Measurements from ENCODE around the gene APOL1. TPM values are rescaled to one million over a fixed set of nuclear protein-coding genes. Genes with fewer than 3 reads are reported as not detected.
"Not testable (repeated sequence)": the region's sequence is repeated elsewhere in the genome, so short reads cannot be mapped to it uniquely, and the experiment has no call there.

Gene APOL1
- total RNA-seq, 1 experiment from 2014 or later, result 0.12 TPM

DNA sequence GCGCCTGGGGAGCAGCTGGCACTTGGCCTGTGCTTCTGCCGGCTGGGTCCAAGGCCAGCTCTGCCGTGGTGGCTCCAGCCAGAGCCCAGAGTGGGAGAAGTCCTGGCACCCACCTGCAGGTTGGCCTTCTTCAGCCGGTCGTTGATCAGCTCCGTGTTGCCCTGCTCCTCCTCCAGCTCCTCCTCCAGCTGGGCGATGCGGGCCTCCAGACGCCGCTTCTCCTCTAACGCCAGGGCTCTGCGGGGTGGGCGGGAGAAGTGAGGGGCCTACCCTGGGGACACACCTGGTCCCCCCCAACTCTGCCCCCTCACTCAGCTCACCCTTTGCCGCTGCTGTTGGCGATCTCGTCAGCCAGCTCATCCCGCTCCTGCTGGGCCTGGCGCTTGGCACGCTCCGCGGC is 32.6 kb downstream of the APOL1 start:
- Histone ChIP-seq H3K9me3 (replicated peaks) (no peaks in the 10 kb centered on the region), H3K27ac (no peak overlapping the region), H3K4me1 (no peaks in the 10 kb centered on the region), H3K27me3 (no peaks in the 10 kb centered on the region), H3K36me3 (peaks cover 44% of the 10 kb centered on the region), H3K4me3 (no peak overlapping the region)
- DNase-seq, result no peak

DNA sequence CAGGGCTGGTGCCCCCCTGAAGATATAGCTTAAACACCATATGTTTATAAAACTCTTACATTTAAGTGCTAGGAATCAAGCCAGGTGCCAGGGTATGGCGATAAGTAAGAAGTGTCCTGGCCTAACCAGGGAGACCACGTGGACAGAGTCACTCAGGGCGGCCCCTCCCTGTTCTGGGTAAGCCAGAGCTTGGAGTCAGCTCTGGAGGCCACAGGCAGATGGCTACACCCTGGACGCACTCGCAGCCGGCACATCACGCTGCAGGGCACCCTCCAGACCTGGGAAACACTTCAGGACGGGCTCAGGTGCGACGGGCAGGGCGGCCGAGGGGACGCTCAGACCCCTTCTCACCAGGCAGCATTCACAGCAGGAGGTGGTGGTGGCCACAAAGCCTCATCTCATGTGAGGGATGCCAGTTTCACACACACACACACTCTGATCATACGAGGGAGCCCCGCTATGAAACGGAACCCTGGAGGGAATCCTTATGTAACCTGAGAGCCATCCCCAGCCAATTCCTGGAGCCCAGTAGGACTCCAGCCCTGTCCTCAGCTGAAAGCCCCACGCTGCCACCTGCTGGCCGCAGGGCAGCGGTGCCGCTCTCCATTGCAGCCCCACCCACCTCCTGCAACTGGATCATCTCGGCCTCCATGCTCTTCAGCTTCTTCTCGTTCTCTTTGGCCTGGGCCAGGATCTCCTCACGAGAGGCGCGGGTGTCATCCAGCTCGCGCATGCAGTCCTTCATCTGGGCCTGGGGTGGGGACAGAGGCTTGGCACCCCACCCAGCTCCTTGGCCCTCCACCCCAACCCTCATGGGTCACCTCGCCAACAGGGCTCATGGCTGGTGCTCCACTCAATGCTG is 33.4 kb downstream of the APOL1 start:
- H3K27ac ChIP-seq, result no peak overlapping the region
- H3K36me3 ChIP-seq, result peaks cover 44% of the 10 kb centered on the region
- no peaks in the 10 kb centered on the region for H3K27me3 ChIP-seq
- no peak overlapping the region for H3K4me3 ChIP-seq
- peak; percentile 72 to 83 for DNase-seq
- H3K4me1 ChIP-seq, result no peaks in the 10 kb centered on the region
- H3K9me3 ChIP-seq (replicated peaks), result no peaks in the 10 kb centered on the region

GRCh38 chr22:36287881-36288515 is 35.1 kb downstream of the APOL1 start:
- Histone ChIP-seq H3K9me3 (replicated peaks) (no peaks in the 10 kb centered on the region), H3K4me3 (no peak overlapping the region), H3K27ac (no peak overlapping the region), H3K4me1 (no peaks in the 10 kb centered on the region), H3K36me3 (peaks cover 54% of the 10 kb centered on the region), H3K27me3 (no peaks in the 10 kb centered on the region)
- DNase-seq, result no peak

- H3K27ac ChIP-seq, result no peak overlapping the region
Observed at GRCh38 chr22:36288571-36289405, 35.9 kb downstream of the APOL1 start.

GRCh38 chr22:36289406-36289870 is 36.5 kb downstream of the APOL1 start:
- peaks cover 57% of the 10 kb centered on the region for H3K36me3 ChIP-seq
- H3K27ac ChIP-seq, result no peak overlapping the region
- DNase-seq, result no peak
- no peaks in the 10 kb centered on the region for H3K4me1 ChIP-seq
- H3K9me3 ChIP-seq (replicated peaks), result no peaks in the 10 kb centered on the region
- no peak overlapping the region for H3K4me3 ChIP-seq
- H3K27me3 ChIP-seq, result no peaks in the 10 kb centered on the region

More at GRCh38 chr22:36288571-36289405, 35.9 kb downstream of the APOL1 start:
- Histone ChIP-seq H3K4me1 (no peaks in the 10 kb centered on the region), H3K4me3 (no peak overlapping the region), H3K27me3 (no peaks in the 10 kb centered on the region), H3K9me3 (replicated peaks) (no peaks in the 10 kb centered on the region), H3K36me3 (peaks cover 56% of the 10 kb centered on the region)
- no peak for DNase-seq

GRCh38 chr22:36289948-36290371 is 37.0 kb downstream of the APOL1 start:
- H3K27ac ChIP-seq; H3K27me3 ChIP-seq; DNase-seq; H3K4me3 ChIP-seq; H3K4me1 ChIP-seq; H3K9me3 ChIP-seq (replicated peaks): not testable (repeated sequence)
- peaks cover 57% of the 10 kb centered on the region for H3K36me3 ChIP-seq

DNA sequence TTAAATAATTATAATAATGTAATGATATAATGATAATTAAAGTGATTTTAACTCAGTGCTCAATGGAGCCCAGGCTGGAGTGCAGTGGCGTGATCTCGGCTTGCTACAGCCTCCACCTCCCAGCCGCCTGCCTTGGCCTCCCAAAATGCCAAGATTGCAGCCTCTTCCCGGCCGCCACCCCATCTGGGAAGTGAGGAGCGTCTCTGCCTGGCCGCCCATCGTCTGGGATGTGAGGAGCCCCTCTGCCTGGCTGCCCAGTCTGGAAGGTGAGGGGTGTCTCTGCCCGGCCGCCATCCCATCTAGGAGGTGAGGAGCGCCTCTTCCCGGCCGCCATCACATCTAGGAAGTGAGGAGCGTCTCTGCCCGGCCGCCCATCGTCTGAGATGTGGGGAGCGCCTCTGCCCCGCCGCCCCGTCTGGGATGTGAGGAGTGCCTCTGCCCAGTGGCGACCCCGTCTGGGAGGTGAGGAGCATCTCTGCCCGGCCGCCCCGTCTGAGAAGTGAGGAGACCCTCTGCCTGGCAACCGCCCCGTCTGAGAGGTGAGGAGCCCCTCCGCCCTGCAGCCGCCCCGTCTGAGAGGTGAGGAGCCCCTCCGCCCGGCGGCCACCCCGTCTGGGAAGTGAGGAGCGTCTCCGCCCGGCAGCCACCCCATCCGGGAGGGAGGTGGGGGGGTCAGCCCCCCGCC is 37.6 kb downstream of the APOL1 start:
- not testable (repeated sequence) for H3K9me3 ChIP-seq (replicated peaks); H3K27me3 ChIP-seq; DNase-seq; H3K4me1 ChIP-seq; H3K4me3 ChIP-seq; H3K27ac ChIP-seq
- H3K36me3 ChIP-seq, result peaks cover 57% of the 10 kb centered on the region

DNA sequence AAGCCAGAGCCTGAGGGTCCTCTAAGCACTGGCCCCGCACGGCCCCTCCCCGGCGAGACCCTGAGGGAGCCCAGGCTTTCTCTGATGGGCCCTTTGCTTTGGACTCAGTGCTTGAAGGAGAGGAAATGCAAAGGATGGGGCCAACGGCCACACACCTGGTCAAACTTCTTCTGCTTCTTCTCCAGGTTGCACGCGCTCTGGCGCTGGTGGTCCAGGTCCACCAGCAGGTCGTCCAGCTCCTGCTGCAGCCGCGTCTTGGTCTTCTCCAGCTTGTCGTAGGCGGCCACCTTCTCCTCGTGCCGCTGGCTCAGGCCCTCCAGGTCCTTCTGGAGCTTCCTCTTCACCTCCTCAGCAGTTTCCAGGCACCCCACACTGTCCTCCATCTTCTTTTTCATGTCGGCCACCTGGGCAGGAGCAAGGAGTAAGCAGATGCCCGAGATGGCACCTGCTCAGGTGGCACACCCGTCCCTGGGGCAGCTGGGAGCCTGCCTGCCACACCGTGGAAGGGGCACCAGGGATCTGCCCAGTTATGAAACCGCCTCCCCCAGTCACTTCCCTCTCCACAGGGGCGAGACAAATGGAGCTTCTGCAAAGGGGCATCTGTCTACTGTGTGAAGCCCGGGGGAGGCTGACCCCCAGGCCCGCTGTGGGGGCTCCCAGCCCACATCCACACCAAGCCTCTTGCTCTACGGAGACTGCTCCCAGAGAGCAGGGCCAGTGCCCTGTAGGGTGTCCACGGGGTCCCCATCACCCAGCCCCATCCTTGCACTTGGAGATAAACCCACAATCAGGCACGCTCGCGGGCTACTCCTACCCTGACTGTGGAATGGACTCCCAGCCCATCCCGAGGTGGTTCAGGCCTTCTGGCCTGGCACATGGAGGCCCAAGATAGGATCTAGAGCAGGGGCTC is 39.2 kb downstream of the APOL1 start:
- Histone ChIP-seq H3K36me3 (peaks cover 59% of the 10 kb centered on the region), H3K9me3 (replicated peaks) (no peaks in the 10 kb centered on the region), H3K4me1 (no peaks in the 10 kb centered on the region), H3K27me3 (no peaks in the 10 kb centered on the region), H3K27ac (no peak overlapping the region), H3K4me3 (no peak overlapping the region)
- no peak for DNase-seq

DNA sequence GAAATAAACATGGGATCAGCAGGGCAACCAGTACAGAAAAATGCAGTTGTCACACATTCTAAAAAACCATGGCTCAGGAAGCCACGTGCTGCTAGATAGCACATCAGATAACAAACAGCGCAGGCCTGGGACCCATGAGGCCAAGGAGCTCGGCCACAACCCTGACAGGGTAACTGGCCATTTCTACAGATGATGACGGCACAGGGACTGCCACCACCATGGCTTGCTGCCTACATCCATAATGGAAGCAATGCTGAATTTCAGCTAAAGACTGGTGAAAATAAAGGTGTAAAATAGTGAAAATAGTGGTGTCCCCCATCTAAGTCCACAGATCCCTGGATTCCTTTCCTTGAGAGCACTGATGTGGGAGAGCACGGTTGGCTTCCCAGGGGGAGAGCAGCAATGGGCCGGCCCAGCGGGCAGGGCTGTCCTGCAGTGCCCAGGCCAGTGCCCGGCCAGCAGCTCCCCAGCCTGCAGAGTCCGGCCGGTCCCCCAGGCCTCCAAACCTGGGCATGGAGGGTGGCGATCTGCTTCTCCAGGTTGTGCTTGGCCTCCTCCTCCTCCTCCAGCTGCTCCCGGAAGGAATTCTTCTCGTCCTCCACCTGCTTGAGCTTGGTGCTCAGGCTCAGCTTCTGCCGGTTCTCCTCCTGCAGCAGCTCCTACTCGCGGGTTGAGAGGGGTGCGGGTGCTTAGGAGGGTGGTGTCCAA is 40.0 kb downstream of the APOL1 start:
- H3K36me3 ChIP-seq, result peaks cover 63% of the 10 kb centered on the region

DNA sequence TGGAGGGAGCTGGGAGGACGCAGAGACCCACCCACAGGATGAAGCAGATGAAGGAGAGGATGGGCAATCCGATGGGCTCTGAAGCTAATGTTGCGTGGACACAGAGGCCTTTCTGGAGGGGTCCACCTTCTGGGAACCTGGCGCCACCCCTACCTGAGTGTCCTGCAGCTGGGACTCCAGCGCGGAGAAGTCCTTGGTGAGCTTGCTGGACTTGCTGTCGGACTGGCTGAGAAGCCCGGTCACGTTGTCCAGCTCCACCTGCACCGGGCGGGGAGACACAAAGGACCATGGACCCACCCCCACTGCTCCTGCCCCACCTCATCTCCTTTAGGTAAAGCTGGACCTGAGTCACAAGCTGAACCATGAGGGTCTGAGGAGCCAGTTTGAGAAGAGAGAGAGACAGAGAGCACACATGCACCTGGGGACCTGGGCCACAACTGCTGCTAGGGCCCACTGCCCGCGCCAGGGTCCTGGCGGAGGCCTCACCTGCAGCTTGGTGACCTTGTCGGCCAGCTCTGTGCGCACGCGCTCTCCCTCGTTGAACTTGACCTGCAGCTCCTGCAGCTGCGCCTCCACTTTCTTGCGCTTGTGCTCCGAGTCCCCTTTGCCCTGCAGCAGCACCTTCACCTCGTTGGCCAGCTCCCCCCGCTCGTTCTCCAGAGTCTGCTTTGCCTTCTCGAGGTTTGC is 40.8 kb downstream of the APOL1 start:
- DNase-seq, result no peak
- no peaks in the 10 kb centered on the region for H3K9me3 ChIP-seq (replicated peaks)
- H3K27me3 ChIP-seq, result no peaks in the 10 kb centered on the region

More for the DNA sequence above, 40.0 kb downstream of the APOL1 start:
- no peak for DNase-seq
- no peaks in the 10 kb centered on the region for H3K4me1 ChIP-seq
- no peaks in the 10 kb centered on the region for H3K9me3 ChIP-seq (replicated peaks)
- no peak overlapping the region for H3K4me3 ChIP-seq
- no peak overlapping the region for H3K27ac ChIP-seq
- no peaks in the 10 kb centered on the region for H3K27me3 ChIP-seq

GRCh38 chr22:36294293-36294620 is 41.3 kb downstream of the APOL1 start:
- H3K27ac ChIP-seq, result no peak overlapping the region
- DNase-seq, result no peak
- H3K9me3 ChIP-seq (replicated peaks), result no peaks in the 10 kb centered on the region
- peaks cover 75% of the 10 kb centered on the region for H3K36me3 ChIP-seq
- no peaks in the 10 kb centered on the region for H3K4me1 ChIP-seq
- H3K4me3 ChIP-seq, result no peak overlapping the region
- H3K27me3 ChIP-seq, result no peaks in the 10 kb centered on the region

More for the DNA sequence above, 40.8 kb downstream of the APOL1 start:
- Histone ChIP-seq H3K36me3 (peaks cover 71% of the 10 kb centered on the region), H3K4me3 (no peak overlapping the region), H3K4me1 (no peaks in the 10 kb centered on the region), H3K27ac (no peak overlapping the region)

DNA sequence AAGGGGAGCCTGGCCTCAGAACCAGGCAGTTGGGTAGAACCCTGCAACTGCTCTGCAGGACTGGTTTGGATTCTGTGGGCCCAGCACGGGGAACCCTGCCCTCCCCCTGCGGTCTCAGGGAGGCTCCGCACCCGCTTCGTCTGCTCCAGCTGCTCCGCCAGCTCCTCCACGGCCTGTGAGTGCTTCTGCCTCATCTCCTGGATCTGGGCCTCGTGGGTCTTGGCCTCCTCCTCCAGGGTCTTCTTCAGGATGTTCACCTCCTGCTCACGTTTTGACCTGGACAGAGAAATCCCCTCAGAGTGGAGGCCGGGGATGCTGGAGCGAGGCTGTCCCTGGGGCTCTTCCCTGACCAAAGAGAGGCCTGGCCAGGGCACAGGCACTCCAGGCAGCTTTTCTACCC is 41.9 kb downstream of the APOL1 start:
- Histone ChIP-seq H3K27ac (no peak overlapping the region), H3K36me3 (peaks cover 80% of the 10 kb centered on the region)

GRCh38 chr22:36295247-36295646 is 42.3 kb downstream of the APOL1 start:
- no peak for DNase-seq
- Histone ChIP-seq H3K36me3 (peaks cover 85% of the 10 kb centered on the region), H3K27ac (no peak overlapping the region), H3K4me1 (no peaks in the 10 kb centered on the region), H3K9me3 (replicated peaks) (no peaks in the 10 kb centered on the region), H3K27me3 (no peaks in the 10 kb centered on the region), H3K4me3 (no peak overlapping the region)

More for the DNA sequence above, 41.9 kb downstream of the APOL1 start:
- H3K4me3 ChIP-seq, result no peak overlapping the region
- no peaks in the 10 kb centered on the region for H3K27me3 ChIP-seq
- no peak for DNase-seq
- H3K9me3 ChIP-seq (replicated peaks), result no peaks in the 10 kb centered on the region
- no peaks in the 10 kb centered on the region for H3K4me1 ChIP-seq
